Hepatocyte (in vitro differentiated cells): ENCODE data around the gene BEND7.

ENCODE experiments used
- CTCF ChIP-seq: fragments of 200-600 bp; sonication (generic); IDR thresholded peaks from 2 replicates; pipeline ENCODE4 v1.5.1; 2016; ENCODE audit warnings: antibody characterized with exemption, mild to moderate bottlenecking; ENCODE audit not compliant: poor library complexity
- EZH2 ChIP-seq: fragments of 200-600 bp; sonication (generic); IDR thresholded peaks from 2 replicates; pipeline ENCODE4 v1.6.1; 2016; ENCODE audit warnings: antibody characterized with exemption, mild to moderate bottlenecking, borderline replicate concordance
- EZH2phosphoT487 ChIP-seq: fragments of 200-600 bp; sonication (generic); IDR thresholded peaks from one replicate; pipeline ENCODE4 v1.6.1; 2018; ENCODE audit warnings: antibody characterized with exemption, mild to moderate bottlenecking, low read depth, moderate library complexity; ENCODE audit not compliant: unreplicated experiment, severe bottlenecking

- TF ChIP-seq CTCF: no peak
- TF ChIP-seq EZH2: no peak
- TF ChIP-seq EZH2phosphoT487: no peak
These were observed 74.9 kb downstream of the BEND7 start for GRCh38 chr10:13453896-13454295.
